ENCODE measurements around the gene RFTN2.

RFTN2 gene

DNA sequence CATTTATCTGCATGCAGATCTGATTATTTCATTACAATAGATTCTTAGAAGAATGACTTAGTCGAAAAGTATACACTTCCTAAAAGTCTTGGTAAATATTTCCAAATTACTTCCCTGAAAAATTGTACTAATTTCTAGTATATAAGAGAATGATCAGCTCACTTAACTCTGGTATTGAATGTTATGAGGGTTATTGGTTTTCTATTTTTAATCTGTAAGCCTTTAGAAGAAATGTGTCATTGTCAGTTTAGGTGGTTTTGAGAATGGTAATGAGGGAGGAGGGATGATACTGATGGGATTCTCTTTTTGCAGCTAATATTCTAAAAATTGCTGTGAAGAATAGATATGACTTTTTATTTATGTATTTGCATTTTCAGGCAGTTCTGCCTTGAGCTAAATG, 135.7 kb downstream of the RFTN2 start:
- no peak for DNase-seq

DNA sequence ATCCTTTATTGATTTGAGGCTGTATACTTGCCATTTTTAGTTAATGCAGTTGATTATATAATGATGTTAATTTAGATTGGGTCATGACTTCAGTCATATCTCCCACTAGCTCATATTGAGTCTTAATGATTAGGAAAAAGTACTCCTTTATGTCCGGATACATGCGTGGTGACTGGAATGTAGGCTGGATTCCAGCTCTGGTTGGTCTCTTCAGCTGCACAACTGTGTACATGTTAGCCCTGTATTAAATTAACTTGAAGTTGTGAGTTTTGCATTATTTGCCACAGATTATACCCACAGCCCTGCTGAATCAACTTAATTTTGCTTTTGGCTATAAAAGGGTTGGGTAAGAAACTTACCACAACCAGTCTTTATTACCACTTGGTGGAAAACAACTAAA, 137.0 kb downstream of the RFTN2 start:
- DNase-seq: no peak
